Suprapubic skin (tissue), 3 donors: Measurements from ENCODE around the gene ADAMTS7.
A peak's percentile ranks its signal among the peaks of the same experiment; 100 is the strongest.
"Not testable (repeated sequence)": the region's sequence is repeated elsewhere in the genome, so short reads cannot be mapped to it uniquely, and the experiment has no call there.

Experiments used
- CTCF ChIP-seq, 2 donors: fragments of 200-600 bp in 1 of 2; fragments of 450-650 bp in 1 of 2; sonication (generic) in 1 of 2; IDR thresholded peaks; one replicate each; pipeline ENCODE4 v1.5.1; 2016 to 2019; ENCODE audit warnings: antibody characterized with exemption in 2 of 2, mild to moderate bottlenecking in 1 of 2, moderate library complexity in 1 of 2
- POLR2A ChIP-seq, 2 donors: fragments of 450-650 bp; IDR thresholded peaks; one replicate each; pipeline ENCODE4 v1.6.1; 2017; ENCODE audit warnings: antibody characterized with exemption in 2 of 2, mild to moderate bottlenecking in 2 of 2, moderate library complexity in 2 of 2

GRCh38 chr15:78755900-78756591 lies 55.2 kb downstream of the ADAMTS7 start:
- TF ChIP-seq CTCF (IDR thresholded peaks at IDR 0.05) = peak in 1 of 2 donors; percentile 32
- not testable (repeated sequence) for TF ChIP-seq POLR2A (IDR thresholded peaks at IDR 0.05)
